ENCODE results near the gene FBN1.

DNA sequence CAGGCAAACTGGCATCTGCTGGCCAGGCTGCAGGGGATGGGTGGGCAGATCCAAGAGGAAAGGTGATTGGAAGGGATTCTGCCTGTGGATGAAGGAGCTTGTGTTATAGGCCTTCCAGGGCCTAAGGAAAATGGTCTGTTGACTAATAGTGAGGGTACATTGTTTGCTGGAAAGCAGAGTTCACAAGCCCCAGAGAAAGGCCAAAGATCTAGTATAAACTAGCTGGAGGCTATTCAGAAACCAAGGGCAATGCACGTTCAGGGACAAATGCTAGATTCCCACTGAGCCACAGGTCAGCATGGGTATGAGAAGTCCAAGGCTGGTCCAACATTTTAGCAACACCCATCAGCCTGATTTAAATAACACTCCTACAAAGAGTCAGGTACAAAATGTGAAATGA, 74.7 kb downstream of the FBN1 start:
- TF ChIP-seq FOXP2 (optimal IDR thresholded peaks at IDR 0.05; ENCODE audit: control extremely low read depth, extremely low read length, insufficient read depth) (no peak), POLR2AphosphoS5 (IDR thresholded peaks at IDR 0.05; ENCODE audit: borderline replicate concordance, low read depth, low read length) (no peak)
